A673 (cell line): Measurements from ENCODE around the gene OCSTAMP.

Experiments used
- CTCF ChIP-seq: fragments of 300-800, 200-600 bp; sonication (generic); conservative IDR thresholded peaks from 2 replicates; pipeline ENCODE4 v1.5.1; 2017; ENCODE audit warnings: low read depth, mild to moderate bottlenecking, antibody characterized with exemption, low read length, moderate library complexity, mixed read lengths
- EZH2 ChIP-seq: fragments of 200-600 bp; sonication (generic); IDR thresholded peaks from 2 replicates; pipeline ENCODE4 v1.6.1; 2017; ENCODE audit warnings: borderline replicate concordance, low read depth, mild to moderate bottlenecking, mixed read lengths, antibody characterized with exemption, low read length; ENCODE audit not compliant: poor library complexity, severe bottlenecking

- TF ChIP-seq CTCF (no peak), EZH2 (no peak)
These were observed 6.5 kb downstream of the OCSTAMP start for GRCh38 chr20:46543959-46544358.
